Spleen (tissue), 11 donors: ENCODE data around the gene DUSP16. TPM values are rescaled to one million over a fixed set of nuclear protein-coding genes. Genes with fewer than 3 reads are reported as not detected.

ENCODE experiments used
- DNase-seq: peaks from one replicate; pipeline ENCODE4 v3.0.0-alpha.2; 2020
- H3K27ac ChIP-seq, 8 donors: fragments of 200-600 bp; sonication (generic) in 7 of 8; 1 replicate in 4 of 8; 2 replicates in 4 of 8; pipeline versions ENCODE4 v1.5.0 to v1.8.0; 2016 to 2021; ENCODE audit warnings: inconsistent platforms in 4 of 8, mild to moderate bottlenecking in 4 of 8, moderate library complexity in 1 of 8
- H3K27me3 ChIP-seq, 7 donors: fragments of 200-600 bp; sonication (generic) in 6 of 7; replicated peaks in 1 of 7; 1 replicate in 4 of 7; 2 replicates in 3 of 7; pipeline versions ENCODE4 v1.5.0 to v1.8.0; 2016 to 2021; ENCODE audit warnings: inconsistent platforms in 3 of 7, mild to moderate bottlenecking in 1 of 7
- H3K36me3 ChIP-seq, 6 donors: fragments of 200-600 bp; sonication (generic) in 5 of 6; 1 replicate in 4 of 6; 2 replicates in 2 of 6; pipeline versions ENCODE4 v1.5.0 to v1.8.0; 2016 to 2021; ENCODE audit warnings: inconsistent platforms in 2 of 6
- H3K4me1 ChIP-seq, 6 donors: fragments of 200-600 bp; sonication (generic) in 5 of 6; 1 replicate in 3 of 6; 2 replicates in 3 of 6; pipeline versions ENCODE4 v1.5.0 to v1.8.0; 2016 to 2021; ENCODE audit warnings: inconsistent platforms in 3 of 6
- H3K4me3 ChIP-seq, 8 donors: fragments of 200-600 bp; sonication (generic) in 7 of 8; 1 replicate in 4 of 8; 2 replicates in 4 of 8; pipeline versions ENCODE4 v1.5.0 to v1.8.0; 2016 to 2021; ENCODE audit warnings: inconsistent platforms in 4 of 8, mild to moderate bottlenecking in 4 of 8, moderate library complexity in 2 of 8
- H3K9me3 ChIP-seq, 8 donors: fragments of 200-600 bp; sonication (generic) in 7 of 8; 1 replicate in 4 of 8; 2 replicates in 4 of 8; pipeline versions ENCODE4 v1.5.0 to v1.8.0; 2016 to 2021; ENCODE audit warnings: inconsistent platforms in 4 of 8
- CTCF ChIP-seq, 11 experiments: fragments of 200-600 bp in 7 of 11; fragments of 450-650 bp in 4 of 11; sonication (generic) in 4 of 11; IDR thresholded peaks in 8 of 11; conservative IDR thresholded peaks in 3 of 11; 1 replicate in 7 of 11; 2 replicates in 4 of 11; pipeline versions ENCODE4 v1.4.0 to v1.8.0; 2016 to 2021; ENCODE audit warnings: antibody characterized with exemption in 11 of 11, inconsistent platforms in 4 of 11, mild to moderate bottlenecking in 1 of 11
- POLR2A ChIP-seq, 3 donors: fragments of 450-650 bp; IDR thresholded peaks; one replicate each; pipeline ENCODE4 v1.5.1; 2017; ENCODE audit warnings: antibody characterized with exemption in 3 of 3, mild to moderate bottlenecking in 1 of 3
- POLR2AphosphoS5 ChIP-seq, 3 donors: sonication (generic); formaldehyde crosslinking; IDR thresholded peaks; one replicate each; pipeline ENCODE4 v1.5.1; 2017; ENCODE audit warnings: antibody characterized with exemption in 3 of 3
- WGBS, 5 donors: extraction: QIAGEN DNeasy Blood & Tissue Kit in 3 of 5; methylation state at CpG; one replicate each; pipeline versions ENCODE4 v1.1.5 to v1.1.7; 2013 to 2018; 5-methylcytosine and 5-hydroxymethylcytosine counted together
- intact Hi-C: fragments of 100-400 bp; cut with DNase I; formaldehyde crosslinking; loops from one replicate; pipeline ENCODE4 v1.15.0; 2023; ENCODE audit warnings: low total_unique reads
- polyA plus RNA-seq, 3 donors: library from polyadenylated mRNA; stranded (reverse); fragments of 200-250 nt; gene quantifications; one replicate each; pipeline ENCODE4 v1.2.1, GENCODE V29; 2013
- total RNA-seq, 7 donors: library from RNA; depleted of rRNA in 3 of 7; stranded (reverse); fragments of >200 nt in 3 of 7; fragmentation: NEBNext Ultra II Directional in 4 of 7; extraction: Animal tissue kit (Norgen Biotek cat#: 25700) in 4 of 7; gene quantifications; one replicate each; pipeline versions ENCODE4 v1.1.0 to v1.2.1, GENCODE V29; 2016 to 2021
- donor health status: healthy with polysubstance abuse.
- donor health status: DM: no; HTN: no; CAD: no; lungs with moderate emphysema.
- donor health status: DM: no; HTN: no; CAD: no.
- donor health status: Bipolar disorder and iron deficiency.
- donor health status: healthy.
- donor health status: DM: no; HTN: no; CAD: no.
- donor health status: DM: yes; HTN: yes; CAD: no.

Gene DUSP16
- total and polyA plus RNA-seq, 10 donors: 2.2 to 43.7 (median 20.8) TPM

- 10 to 34% (median 18%) methylated on average over 2 of the region's 2 CpGs for WGBS, 5 donors
- intact Hi-C loops: no loop called here
- Histone ChIP-seq H3K27me3 (no peaks in the 10 kb centered on the region), H3K9me3 (no peaks in the 10 kb centered on the region), H3K4me1 (peaks cover 0 to 31% (median 8%) of the 10 kb centered on the region in 6 donors), H3K4me3 (no peak overlapping the region), H3K27ac (peak overlapping the region in 6 of 8 donors; percentile 58 to 83 (median 77)), H3K36me3 (peaks cover 7 to 75% (median 29%) of the 10 kb centered on the region in 6 donors)
- no peak for DNase-seq
- TF ChIP-seq POLR2AphosphoS5 (IDR thresholded peaks at IDR 0.05): peak in 1 of 3 donors; percentile 44
- no peak for TF ChIP-seq CTCF (IDR thresholded peaks at IDR 0.05 in 8 of 11, conservative IDR thresholded peaks at IDR 0.05 in 3 of 11)
Measured at GRCh38 chr12:12481631-12482030, 81.0 kb downstream of the DUSP16 start.

GRCh38 chr12:12480074-12480473, 82.6 kb downstream of the DUSP16 start:
- Histone ChIP-seq H3K9me3 (no peaks in the 10 kb centered on the region), H3K27me3 (no peaks in the 10 kb centered on the region), H3K36me3 (peaks cover 7 to 70% (median 29%) of the 10 kb centered on the region in 6 donors), H3K27ac (no peak overlapping the region), H3K4me1 (peaks cover 0 to 40% (median 15%) of the 10 kb centered on the region in 6 donors), H3K4me3 (no peak overlapping the region)
- 96 to 98% (median 98%) methylated on average over 5 of the region's 5 CpGs for WGBS, 5 donors
- no peak for DNase-seq
- TF ChIP-seq CTCF (IDR thresholded peaks at IDR 0.05 in 8 of 11, conservative IDR thresholded peaks at IDR 0.05 in 3 of 11) (no peak), POLR2AphosphoS5 (IDR thresholded peaks at IDR 0.05) (no peak), POLR2A (IDR thresholded peaks at IDR 0.05) (no peak)
- intact Hi-C loops: no loop called here

- H3K4me1 ChIP-seq: peaks cover 0 to 42% (median 13%) of the 10 kb centered on the region in 6 donors
- H3K27ac ChIP-seq: no peak overlapping the region
- H3K4me3 ChIP-seq: no peak overlapping the region
- H3K9me3 ChIP-seq: no peaks in the 10 kb centered on the region
- WGBS, 5 donors: 93 to 98% (median 98%) methylated on average over 14 of the region's 14 CpGs
- no peak for TF ChIP-seq CTCF (IDR thresholded peaks at IDR 0.05 in 8 of 11, conservative IDR thresholded peaks at IDR 0.05 in 3 of 11)
- TF ChIP-seq POLR2A (IDR thresholded peaks at IDR 0.05): no peak
- peak in 2 of 3 donors; percentile 4 to 28 for TF ChIP-seq POLR2AphosphoS5 (IDR thresholded peaks at IDR 0.05)
- no peak for DNase-seq
- H3K27me3 ChIP-seq: no peaks in the 10 kb centered on the region
- peaks cover 7 to 63% (median 25%) of the 10 kb centered on the region in 6 donors for H3K36me3 ChIP-seq
- intact Hi-C loops: no loop called here
Measured at GRCh38 chr12:12477532-12477890, 85.2 kb downstream of the DUSP16 start.

GRCh38 chr12:12476857-12477531, 85.7 kb downstream of the DUSP16 start:
- 93 to 97% (median 95%) methylated on average over 17 to 21 of the region's 21 CpGs for WGBS, 5 donors
- TF ChIP-seq POLR2A (IDR thresholded peaks at IDR 0.05): no peak
- no peak for TF ChIP-seq POLR2AphosphoS5 (IDR thresholded peaks at IDR 0.05)
- no peak for TF ChIP-seq CTCF (IDR thresholded peaks at IDR 0.05 in 8 of 11, conservative IDR thresholded peaks at IDR 0.05 in 3 of 11)

More at GRCh38 chr12:12476857-12477531, 85.7 kb downstream of the DUSP16 start:
- intact Hi-C loops: no loop called here
- H3K36me3 ChIP-seq: peaks cover 7 to 67% (median 25%) of the 10 kb centered on the region in 6 donors
- no peak for DNase-seq
- H3K4me3 ChIP-seq: no peak overlapping the region
- peaks cover 0 to 37% (median 10%) of the 10 kb centered on the region in 6 donors for H3K4me1 ChIP-seq
- H3K27me3 ChIP-seq: no peaks in the 10 kb centered on the region
- no peaks in the 10 kb centered on the region for H3K9me3 ChIP-seq
- H3K27ac ChIP-seq: no peak overlapping the region
